ENCODE results near the gene SMAD6. TPM values are rescaled to one million over a fixed set of nuclear protein-coding genes. Genes with fewer than 3 reads are reported as not detected.

SMAD6 gene
- total RNA-seq, 6 experiments from 2014 or later, result 10.5 to 17.2 (median 12.3) TPM

DNA sequence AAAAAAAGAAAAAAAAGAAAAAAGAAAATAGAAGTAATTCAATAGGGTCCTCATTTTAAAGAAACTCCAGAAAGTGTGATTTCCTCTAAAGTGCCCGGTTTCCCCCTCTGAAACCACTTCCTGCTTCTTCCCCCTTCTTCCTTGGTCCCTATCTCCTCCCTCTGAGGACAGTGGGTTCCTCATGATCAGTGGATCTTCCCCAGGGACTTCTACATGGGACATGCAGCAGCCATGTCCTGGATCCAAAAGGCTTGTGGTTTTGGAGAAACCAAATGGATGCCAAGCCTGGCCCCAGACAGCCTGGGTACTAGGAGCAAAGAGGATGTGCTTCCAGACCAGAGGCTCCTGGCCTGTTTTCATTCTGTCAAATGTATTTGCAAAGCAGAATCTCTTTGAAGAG is 26.6 kb upstream of the SMAD6 start:
- WGBS (ENCODE audit: insufficient coverage, low coverage, low lambda C conversion rate, missing lambda C conversion rate), result 41% methylated on average over 1 of the region's 1 CpG
- intact Hi-C loops (cut with DNase I), result no loop called here
- no peaks in the 10 kb centered on the region for H3K27me3 ChIP-seq
- DNase-seq (no peak), ATAC-seq (no peak)
- no peak for TF ChIP-seq POLR2A (IDR thresholded peaks at IDR 0.05)
- no peak for TF ChIP-seq CTCF (IDR thresholded peaks at IDR 0.05)
- no peak overlapping the region for H3K27ac ChIP-seq
- H3K36me3 ChIP-seq, result no peaks in the 10 kb centered on the region
- no peaks in the 10 kb centered on the region for H3K9me3 ChIP-seq
- H3K4me1 ChIP-seq, result no peaks in the 10 kb centered on the region
- H3K4me3 ChIP-seq, result no peak overlapping the region

- WGBS (ENCODE audit: insufficient coverage, low coverage, low lambda C conversion rate, missing lambda C conversion rate), result 86% methylated on average over 1 of the region's 1 CpG
- Histone ChIP-seq H3K36me3 (no peaks in the 10 kb centered on the region), H3K4me3 (no peak overlapping the region), H3K9me3 (no peaks in the 10 kb centered on the region), H3K27me3 (no peaks in the 10 kb centered on the region), H3K27ac (no peak overlapping the region), H3K4me1 (no peaks in the 10 kb centered on the region)
- ATAC-seq (no peak), DNase-seq (no peak)
- intact Hi-C loops (cut with DNase I), result no loop called here
- TF ChIP-seq CTCF (IDR thresholded peaks at IDR 0.05), result no peak
- TF ChIP-seq POLR2A (IDR thresholded peaks at IDR 0.05), result no peak
Measured at GRCh38 chr15:66677336-66677735, 24.7 kb upstream of the SMAD6 start.

- H3K27ac ChIP-seq, result peak overlapping the region; percentile 5 to 20 (median 15)
- no peaks in the 10 kb centered on the region for H3K4me1 ChIP-seq
- H3K9me3 ChIP-seq, result no peaks in the 10 kb centered on the region
- DNase-seq (no peak), ATAC-seq (peak in 2 of 4 donors; percentile 22 to 25)
- no peaks in the 10 kb centered on the region for H3K36me3 ChIP-seq
- TF ChIP-seq CTCF (IDR thresholded peaks at IDR 0.05) (no peak), POLR2A (IDR thresholded peaks at IDR 0.05) (no peak)
- H3K4me3 ChIP-seq, result no peak overlapping the region
- intact Hi-C loops (cut with DNase I), result no loop called here
- 74% methylated on average over 4 of the region's 4 CpGs for WGBS (ENCODE audit: insufficient coverage, low coverage, low lambda C conversion rate, missing lambda C conversion rate)
- H3K27me3 ChIP-seq, result no peaks in the 10 kb centered on the region
Measured at GRCh38 chr15:66679061-66679656, 22.9 kb upstream of the SMAD6 start.

- DNase-seq, result peak in 1 of 3 donors; percentile 38
- Histone ChIP-seq H3K36me3 (no peaks in the 10 kb centered on the region), H3K9me3 (no peaks in the 10 kb centered on the region), H3K4me1 (no peaks in the 10 kb centered on the region), H3K27ac (peak overlapping the region in 2 of 3 donors; percentile 15 to 20), H3K4me3 (no peak overlapping the region), H3K27me3 (no peaks in the 10 kb centered on the region)
- ATAC-seq, result peak; percentile 67 to 85 (median 76)
- TF ChIP-seq CTCF (IDR thresholded peaks at IDR 0.05), result no peak
- TF ChIP-seq POLR2A (IDR thresholded peaks at IDR 0.05), result no peak
- 80% methylated on average over 1 of the region's 10 CpGs for WGBS (ENCODE audit: insufficient coverage, low coverage, low lambda C conversion rate, missing lambda C conversion rate)
- intact Hi-C loops (cut with DNase I), result no loop called here
Measured at GRCh38 chr15:66679657-66680108, 22.4 kb upstream of the SMAD6 start.

GRCh38 chr15:66680502-66680901 is 21.5 kb upstream of the SMAD6 start:
- no peak overlapping the region for H3K27ac ChIP-seq
- no peaks in the 10 kb centered on the region for H3K36me3 ChIP-seq
- intact Hi-C loops (cut with DNase I), result no loop called here
- H3K4me3 ChIP-seq, result no peak overlapping the region
- no peaks in the 10 kb centered on the region for H3K9me3 ChIP-seq
- TF ChIP-seq POLR2A (IDR thresholded peaks at IDR 0.05) (no peak), CTCF (IDR thresholded peaks at IDR 0.05) (no peak)
- H3K4me1 ChIP-seq, result no peaks in the 10 kb centered on the region
- no peaks in the 10 kb centered on the region for H3K27me3 ChIP-seq
- DNase-seq (no peak), ATAC-seq (no peak)

Data from right lobe of liver (tissue), 6 donors.